BJ (cell line): ENCODE data around the gene PIGH. TPM values are rescaled to one million over a fixed set of nuclear protein-coding genes. Genes with fewer than 3 reads are reported as not detected.

Experiments used
- CTCF ChIA-PET: fragments of 350-600 bp; formaldehyde crosslinking; extraction: SDS; loops from one replicate; lab custom pipeline; 2021; ENCODE audit warnings: antibody characterized with exemption, inconsistent platforms; lab: Yijun Ruan, JAX
- POLR2A ChIA-PET: fragments of 300-600 bp; sonication (Branson Sonifier 250); formaldehyde crosslinking; extraction: SDS; loops from one replicate; lab custom pipeline; 2021; ENCODE audit warnings: antibody characterized with exemption; lab: Charles Lee
- DNase-seq: peaks from one replicate; pipeline ENCODE4 v3.0.0-alpha.2; 2011; ENCODE audit warnings: low read depth
- H3K27me3 ChIP-seq: 2 replicates; pipeline ENCODE4 v1.6.0; 2011; ENCODE audit warnings: low read length; ENCODE audit not compliant: control insufficient read depth, insufficient read depth
- H3K36me3 ChIP-seq: 2 replicates; pipeline ENCODE4 v1.5.1; 2011; ENCODE audit warnings: low read length; ENCODE audit not compliant: control insufficient read depth, insufficient read depth
- H3K4me3 ChIP-seq: 2 replicates; pipeline ENCODE4 v1.5.1; 2011; ENCODE audit warnings: low read depth, mild to moderate bottlenecking, control low read depth, low read length
- CTCF ChIP-seq: IDR thresholded peaks from 2 replicates; pipeline ENCODE4 v1.5.1; 2011; ENCODE audit warnings: low read depth, mild to moderate bottlenecking, control low read depth, inconsistent platforms, low read length, moderate library complexity; ENCODE audit not compliant: insufficient read depth
- polyA plus RNA-seq: library from polyadenylated mRNA; depleted of rRNA; stranded (reverse); fragments of >200 nt; gene quantifications from 2 replicates; pipeline ENCODE4 v1.2.3, GENCODE V29; 2011

Gene PIGH
- polyA plus RNA-seq, 1 experiment, result 19.0 TPM

GRCh38 chr14:67622675-67623074, 22.6 kb upstream of the PIGH start:
- TF ChIP-seq CTCF, result no peak
- Histone ChIP-seq H3K36me3 (no peaks in the 10 kb centered on the region), H3K4me3 (no peak overlapping the region), H3K27me3 (no peaks in the 10 kb centered on the region)
- ChIA-PET CTCF (interaction anchor here (0.8 to 1.2 kb wide), 9 partner anchors 9 to 196 kb away, joined by 3 to 9 read pairs (median 4); partner anchors contain the start of gene PIGH), POLR2A (interaction anchor here (0.7 kb wide), 1 partner anchor 25 kb away, joined by 3 read pairs; no protein-coding TSS in a partner anchor)
- peak; percentile 35 for DNase-seq

GRCh38 chr14:67620217-67620785, 20.2 kb upstream of the PIGH start:
- H3K36me3 ChIP-seq, result no peaks in the 10 kb centered on the region
- no peak for DNase-seq
- no peaks in the 10 kb centered on the region for H3K27me3 ChIP-seq
- no peak for TF ChIP-seq CTCF
- ChIA-PET CTCF (interaction anchor here (0.7 to 8.2 kb wide), 6 partner anchors 20 to 757 kb away, joined by 3 to 105 read pairs (median 5); partner anchors contain the start of genes PIGH and RDH12), POLR2A (no interaction called here)
- H3K4me3 ChIP-seq, result peak overlapping the region; percentile 63

GRCh38 chr14:67619446-67620216, 19.6 kb upstream of the PIGH start, which contains the start of gene ARG2:
Gene ARG2, plus strand, starts transcription at chr14:67619920. Its CDS starts 58 bp downstream, at chr14:67619978.
- no peaks in the 10 kb centered on the region for H3K27me3 ChIP-seq
- ChIA-PET CTCF (interaction anchor here (0.6 to 8.2 kb wide), 27 partner anchors 11 to 194 kb away, joined by 3 to 105 read pairs (median 4); partner anchors contain the start of genes PIGH, RDH11 and RDH12), POLR2A (no interaction called here)
- TF ChIP-seq CTCF, result no peak
- H3K36me3 ChIP-seq, result no peaks in the 10 kb centered on the region
- peak within 1 kb of the TSS; percentile 63 for H3K4me3 ChIP-seq
- DNase-seq, result peak; percentile 41

GRCh38 chr14:67618617-67619063, 18.6 kb upstream of the PIGH start:
- Histone ChIP-seq H3K36me3 (no peaks in the 10 kb centered on the region), H3K4me3 (no peak overlapping the region), H3K27me3 (peaks cover 4% of the 10 kb centered on the region)
- peak; percentile 64 for TF ChIP-seq CTCF
- DNase-seq, result peak; percentile 37
- POLR2A ChIA-PET, result no interaction called here
- CTCF ChIA-PET, result interaction anchor here (0.6 to 8.2 kb wide), 31 partner anchors 10 to 193 kb away, joined by 3 to 105 read pairs (median 4); partner anchors contain the start of genes PIGH, RDH11 and RDH12

- H3K27me3 ChIP-seq, result peaks cover 6% of the 10 kb centered on the region
- ChIA-PET POLR2A (no interaction called here), CTCF (interaction anchor here (1.2 kb wide), 1 partner anchor 94 kb away, joined by 3 read pairs; no protein-coding TSS in a partner anchor)
- no peak for TF ChIP-seq CTCF
- no peaks in the 10 kb centered on the region for H3K36me3 ChIP-seq
- no peak for DNase-seq
- no peak overlapping the region for H3K4me3 ChIP-seq
Observed at GRCh38 chr14:67610491-67610890, 10.4 kb upstream of the PIGH start.
